Activated T-helper 2 cell treated with anti-CD3 and anti-CD28 coated beads, Interferon-gamma antibody, Interleukin-2, Interleukin-4, amounts not matched to agents 10 μg/mL and 5 μg/mL and 100 μg/mL, durations not matched to agents 14 hours and 24 hours and 36 hours (primary cell): ENCODE results near the gene GALE. TPM values are rescaled to one million over a fixed set of nuclear protein-coding genes. Genes with fewer than 3 reads are reported as not detected.

Experiments used
- DNase-seq: peaks from one replicate; pipeline ENCODE4 v3.0.0; 2021; ENCODE audit warnings: low spot score
- H3K27ac Mint-ChIP-seq: one replicate; pipeline ENCODE4 v1.8.0; 2021; ENCODE audit warnings: mixed read lengths
- H3K27me3 Mint-ChIP-seq: one replicate; pipeline ENCODE4 v1.8.0; 2021; ENCODE audit warnings: low read depth, mixed read lengths
- H3K36me3 Mint-ChIP-seq: one replicate; pipeline ENCODE4 v1.8.0; 2021; ENCODE audit warnings: low read depth, mixed read lengths
- H3K4me1 Mint-ChIP-seq: one replicate; pipeline ENCODE4 v1.8.0; 2021; ENCODE audit warnings: low read depth, mixed read lengths
- H3K4me3 Mint-ChIP-seq: one replicate; pipeline ENCODE4 v1.8.0; 2021; ENCODE audit warnings: low read depth, mild to moderate bottlenecking, moderate library complexity, mixed read lengths
- H3K9me3 Mint-ChIP-seq: one replicate; pipeline ENCODE4 v1.8.0; 2021; ENCODE audit warnings: mixed read lengths
- intact Hi-C: fragments of 100-400 bp; cut with micrococcal nuclease; formaldehyde crosslinking; loops from one replicate; pipeline ENCODE4 v1.15.1; 2023
- total RNA-seq: library from RNA; stranded (reverse); gene quantifications from 2 replicates; pipeline ENCODE4 v1.2.3, GENCODE V29; 2022

The GALE gene
- total RNA-seq, 1 donor from 2014 or later: 62.1 TPM

DNA sequence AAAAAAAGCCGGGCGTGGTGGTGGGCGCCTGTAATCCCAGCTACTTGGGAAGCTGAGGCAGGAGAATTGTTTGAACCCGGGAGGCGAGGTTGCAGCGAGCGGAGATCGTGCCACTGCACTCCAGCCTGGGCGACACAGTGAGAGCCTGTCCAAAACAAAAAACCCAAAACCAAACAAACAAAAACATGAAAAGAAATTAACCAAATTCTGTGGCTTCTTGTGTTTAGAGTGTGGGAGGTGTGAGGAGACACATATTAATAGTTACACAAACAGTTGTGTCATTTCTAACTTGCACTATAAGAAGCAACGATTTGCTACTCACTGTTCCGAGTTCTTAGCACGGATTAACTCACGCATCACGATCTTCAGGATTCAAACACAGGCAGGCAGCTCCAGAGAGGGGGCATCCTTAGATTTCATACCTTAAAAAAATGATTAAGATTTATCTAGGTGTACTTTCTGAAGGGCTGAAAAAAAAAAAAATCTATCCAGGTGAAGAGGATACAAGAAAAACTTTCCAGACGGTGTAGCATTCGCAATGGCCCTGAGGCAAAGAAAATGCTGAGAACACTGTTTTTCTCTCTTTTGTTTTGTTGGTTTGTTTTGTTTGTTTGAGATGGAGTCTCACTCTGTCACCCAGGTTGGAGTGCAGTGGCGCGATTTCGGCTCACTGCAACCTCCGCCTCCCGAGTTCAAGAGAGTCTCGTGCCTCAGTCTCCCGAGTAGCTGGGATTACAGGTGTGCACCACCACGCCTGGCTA, 25.4 kb upstream of the GALE start:
- intact Hi-C loops: loop anchor here (5.0 kb wide), 1 partner anchor 91 kb away; no protein-coding TSS in a partner anchor
- peak overlapping the region; percentile 93 for H3K4me3 Mint-ChIP-seq
- H3K4me1 Mint-ChIP-seq: peaks cover 19% of the 10 kb centered on the region
- H3K27me3 Mint-ChIP-seq: no peaks in the 10 kb centered on the region
- peak overlapping the region; percentile 91 for H3K27ac Mint-ChIP-seq
- no peak for DNase-seq
- no peaks in the 10 kb centered on the region for H3K9me3 Mint-ChIP-seq
- H3K36me3 Mint-ChIP-seq: peaks cover 2% of the 10 kb centered on the region

DNA sequence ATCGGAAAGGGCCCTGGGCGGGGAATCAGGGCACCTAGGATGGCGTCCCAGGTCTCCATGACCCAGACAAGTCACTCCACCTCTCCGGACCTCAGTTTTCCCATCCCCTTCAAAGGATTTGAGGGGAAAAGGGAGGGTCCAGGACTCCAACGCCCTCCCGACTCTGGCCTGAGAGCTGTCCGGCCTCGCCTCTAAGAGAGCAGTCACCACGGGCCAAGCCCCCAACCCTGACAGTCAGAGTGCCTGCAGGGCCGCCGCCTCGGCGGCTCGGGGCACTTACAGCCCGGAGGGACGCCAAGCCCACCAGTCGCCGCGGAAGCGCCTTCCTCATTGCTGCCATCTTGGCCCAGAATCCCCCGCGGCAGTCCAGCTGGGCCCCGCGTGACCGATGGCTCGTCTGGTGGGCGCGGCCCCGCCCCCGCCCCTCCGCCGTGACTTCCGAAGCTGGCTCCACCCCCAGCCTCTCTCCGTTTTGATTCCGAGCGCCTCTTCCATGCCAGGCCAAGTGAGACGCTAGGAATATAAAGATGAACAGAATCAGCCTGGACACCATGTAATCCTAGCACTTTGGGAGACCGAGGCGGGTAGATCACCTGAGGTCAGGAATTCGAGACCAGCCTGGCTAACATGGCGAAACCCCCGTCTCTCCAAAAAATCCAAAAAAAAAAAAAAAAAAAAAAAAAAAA, 24.7 kb upstream of the GALE start, which contains the start of gene HMGCL:
Gene HMGCL, minus strand, starts transcription at position 354 of the 686 bp plus-strand sequence. Its CDS starts 14 bp downstream, at position 340.
- H3K27me3 Mint-ChIP-seq: no peaks in the 10 kb centered on the region
- DNase-seq: peak; percentile 82
- peaks cover 2% of the 10 kb centered on the region for H3K36me3 Mint-ChIP-seq
- intact Hi-C loops: loop anchor here (5.0 kb wide), 1 partner anchor 92 kb away; no protein-coding TSS in a partner anchor
- H3K9me3 Mint-ChIP-seq: no peaks in the 10 kb centered on the region
- H3K4me3 Mint-ChIP-seq: peak within 1 kb of the TSS; percentile 93
- peaks cover 16% of the 10 kb centered on the region for H3K4me1 Mint-ChIP-seq
- H3K27ac Mint-ChIP-seq: peak within 1 kb of the TSS; percentile 91

DNA sequence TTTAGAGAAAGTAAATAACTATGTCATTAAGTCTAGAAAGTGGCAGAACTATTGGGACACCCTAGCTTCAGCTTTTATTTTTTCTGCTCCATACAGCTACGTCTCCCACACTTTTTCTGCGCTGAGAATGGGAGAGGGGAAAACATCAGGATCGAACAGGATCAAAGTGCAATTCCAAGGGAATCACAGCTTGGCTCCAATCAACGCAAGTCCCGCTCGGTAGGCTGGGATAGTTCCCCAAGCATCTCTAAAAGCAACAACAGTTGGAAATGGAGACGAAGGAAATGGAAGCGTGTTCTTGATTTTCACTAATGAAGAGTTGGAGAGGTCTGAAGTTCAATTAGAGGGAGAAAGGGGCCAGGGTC, 24.1 kb upstream of the GALE start:
- no peak for DNase-seq
- intact Hi-C loops: loop anchor here (5.0 kb wide), 1 partner anchor 93 kb away; no protein-coding TSS in a partner anchor
- peak overlapping the region; percentile 93 for H3K4me3 Mint-ChIP-seq
- peaks cover 2% of the 10 kb centered on the region for H3K36me3 Mint-ChIP-seq
- H3K27ac Mint-ChIP-seq: peak overlapping the region; percentile 91
- no peaks in the 10 kb centered on the region for H3K27me3 Mint-ChIP-seq
- H3K9me3 Mint-ChIP-seq: no peaks in the 10 kb centered on the region
- H3K4me1 Mint-ChIP-seq: peaks cover 16% of the 10 kb centered on the region

DNA sequence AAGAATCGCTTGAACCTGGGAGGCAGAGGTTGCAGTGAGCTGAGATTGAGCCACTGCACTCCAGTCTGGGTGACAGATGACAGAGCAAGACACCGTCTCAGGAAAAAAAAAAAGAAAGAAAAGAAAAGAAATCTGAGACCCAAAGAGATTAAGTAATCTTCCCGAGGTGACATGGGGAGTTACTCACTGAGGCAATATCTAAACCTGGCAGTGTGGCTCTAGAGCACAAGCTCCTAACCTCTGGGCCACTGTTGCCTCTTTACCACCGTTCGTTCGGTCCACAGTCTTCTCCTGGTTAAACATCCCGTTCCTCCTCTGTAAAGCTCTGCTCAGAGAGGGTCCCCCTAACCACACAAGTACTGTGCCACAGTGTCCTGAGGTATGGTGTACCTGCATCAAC, 23.2 kb upstream of the GALE start:
- H3K4me3 Mint-ChIP-seq: peak overlapping the region; percentile 93
- intact Hi-C loops: no loop called here
- no peaks in the 10 kb centered on the region for H3K9me3 Mint-ChIP-seq
- peaks cover 16% of the 10 kb centered on the region for H3K4me1 Mint-ChIP-seq
- peaks cover 2% of the 10 kb centered on the region for H3K36me3 Mint-ChIP-seq
- H3K27ac Mint-ChIP-seq: peak overlapping the region; percentile 38
- DNase-seq: no peak
- no peaks in the 10 kb centered on the region for H3K27me3 Mint-ChIP-seq

DNA sequence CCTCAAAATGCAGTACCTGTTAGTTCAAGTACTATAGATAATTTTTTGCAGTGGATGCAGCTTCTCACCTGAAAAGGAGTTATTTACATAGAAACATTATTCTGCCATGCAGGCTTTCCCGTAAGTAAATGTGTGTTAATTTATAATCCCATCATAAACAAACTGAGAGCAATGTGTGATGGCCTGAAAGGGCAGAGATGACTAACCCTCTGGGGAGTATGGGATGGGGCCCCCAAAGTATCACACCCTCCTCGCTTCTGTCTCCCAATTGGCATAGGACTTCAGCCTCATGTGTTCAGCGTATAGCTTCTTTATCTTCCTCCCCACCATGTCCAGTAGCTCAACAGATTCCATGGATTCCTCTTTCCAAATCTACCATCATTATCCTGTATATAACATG, 17.1 kb upstream of the GALE start:
- Mint-ChIP-seq H3K4me1 (no peaks in the 10 kb centered on the region), H3K4me3 (no peak overlapping the region), H3K36me3 (peaks cover 7% of the 10 kb centered on the region), H3K9me3 (no peaks in the 10 kb centered on the region), H3K27me3 (no peaks in the 10 kb centered on the region), H3K27ac (no peak overlapping the region)
- DNase-seq: no peak
- intact Hi-C loops: no loop called here

DNA sequence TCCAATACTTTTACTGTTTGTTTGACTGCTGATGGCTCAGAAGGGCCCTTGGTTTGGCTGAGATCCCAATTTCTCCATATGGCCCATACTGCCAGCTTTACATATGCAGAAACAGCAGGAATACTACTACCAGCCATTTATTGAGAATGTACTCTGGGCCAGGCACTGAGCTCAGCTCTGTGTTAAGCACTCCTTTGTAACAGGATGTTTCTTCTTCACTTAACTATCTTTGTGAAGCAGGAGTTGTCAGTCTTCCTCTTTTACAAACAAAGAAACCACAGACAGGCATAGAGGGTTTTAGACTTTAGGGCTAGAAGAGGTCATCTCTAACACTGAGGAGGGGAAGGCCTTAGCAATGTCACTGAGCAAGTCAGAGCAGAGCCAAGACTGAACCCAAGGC, 16.4 kb upstream of the GALE start:
- no peaks in the 10 kb centered on the region for H3K9me3 Mint-ChIP-seq
- no peak for DNase-seq
- intact Hi-C loops: no loop called here
- H3K4me1 Mint-ChIP-seq: no peaks in the 10 kb centered on the region
- no peak overlapping the region for H3K27ac Mint-ChIP-seq
- H3K36me3 Mint-ChIP-seq: peaks cover 10% of the 10 kb centered on the region
- no peak overlapping the region for H3K4me3 Mint-ChIP-seq
- no peaks in the 10 kb centered on the region for H3K27me3 Mint-ChIP-seq

DNA sequence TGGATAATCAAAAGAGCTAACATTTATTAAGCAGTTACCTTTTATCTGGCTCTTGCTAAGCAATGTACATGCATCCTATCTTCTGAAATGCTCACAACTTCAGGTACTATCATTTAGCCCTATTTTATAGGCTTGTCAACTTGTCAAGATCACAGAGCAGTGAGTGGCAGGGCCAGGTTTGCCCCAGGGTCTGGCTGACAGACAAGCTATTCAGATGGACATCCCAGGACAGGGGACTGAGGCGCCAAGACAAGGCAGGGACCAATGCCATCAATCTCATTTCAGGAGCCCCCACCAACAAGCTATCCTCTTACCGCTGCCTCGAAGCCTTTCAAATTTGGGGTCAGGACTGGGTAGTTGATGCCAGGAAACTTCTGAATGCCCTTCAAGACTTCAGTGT, 15.8 kb upstream of the GALE start:
- Mint-ChIP-seq H3K27ac (no peak overlapping the region), H3K36me3 (peaks cover 12% of the 10 kb centered on the region)

DNA sequence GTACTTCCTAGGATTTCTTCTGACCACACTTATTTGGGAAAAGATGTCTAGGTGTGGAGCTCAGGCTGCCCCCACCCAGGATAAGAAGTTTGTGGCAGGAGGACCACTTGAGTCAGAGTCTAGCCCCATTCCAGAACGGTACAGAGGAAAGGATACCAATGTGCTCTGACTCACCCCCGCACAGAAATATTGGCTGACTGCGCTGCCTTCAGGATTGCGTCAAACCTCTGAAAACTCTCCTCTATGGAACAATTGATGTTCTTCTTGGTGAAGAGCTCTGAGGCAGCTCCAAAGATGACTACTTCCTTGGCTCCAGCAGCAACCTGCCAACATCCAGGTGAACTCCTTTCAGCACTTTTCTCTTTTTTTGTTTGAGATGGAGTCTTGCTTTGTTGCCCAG, 13.5 kb upstream of the GALE start:
- Mint-ChIP-seq H3K27me3 (no peaks in the 10 kb centered on the region), H3K4me3 (no peak overlapping the region), H3K4me1 (peaks cover 2% of the 10 kb centered on the region), H3K36me3 (peaks cover 17% of the 10 kb centered on the region), H3K9me3 (no peaks in the 10 kb centered on the region), H3K27ac (no peak overlapping the region)
- intact Hi-C loops: no loop called here
- no peak for DNase-seq

More for the DNA sequence above, 15.8 kb upstream of the GALE start:
- no peak for DNase-seq
- Mint-ChIP-seq H3K9me3 (no peaks in the 10 kb centered on the region), H3K4me1 (no peaks in the 10 kb centered on the region), H3K27me3 (no peaks in the 10 kb centered on the region), H3K4me3 (no peak overlapping the region)
- intact Hi-C loops: no loop called here

DNA sequence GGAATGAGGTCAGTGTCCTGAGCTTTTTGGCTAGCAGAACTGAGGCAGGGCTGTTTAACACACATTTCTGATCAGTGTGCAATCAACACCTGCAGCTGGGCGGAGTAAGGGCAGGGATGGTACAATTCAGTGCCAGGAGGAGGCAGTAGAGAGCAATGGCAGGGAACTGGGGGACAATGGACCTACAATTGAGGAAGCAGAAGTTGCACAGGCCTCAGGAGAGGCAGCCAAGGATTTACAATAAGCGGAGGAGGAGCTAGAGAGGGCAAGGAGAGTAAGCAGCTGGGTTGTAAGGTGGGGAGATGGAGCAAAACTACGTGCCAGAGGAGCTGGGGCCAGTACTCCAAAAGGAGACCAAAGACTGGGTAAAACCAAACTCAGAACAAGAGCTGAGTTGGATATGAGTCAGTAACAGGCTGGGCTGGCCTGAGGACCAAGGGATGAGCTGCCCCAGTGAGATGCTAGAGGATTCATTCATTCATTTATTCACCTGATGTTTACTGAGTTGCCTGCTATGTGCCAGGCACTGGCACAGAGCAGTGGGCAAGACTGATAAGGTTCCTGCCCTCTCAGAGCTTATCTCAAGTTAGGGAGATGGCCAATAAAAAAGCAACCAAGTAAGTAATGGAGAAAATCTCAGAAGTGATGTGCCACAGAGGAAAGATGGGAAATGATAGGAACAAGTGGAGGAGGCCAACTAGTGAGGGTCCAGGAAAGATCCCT, 10.4 kb upstream of the GALE start:
- no peaks in the 10 kb centered on the region for H3K9me3 Mint-ChIP-seq
- intact Hi-C loops: loop anchor here (1.0 kb wide), 1 partner anchor 106 kb away; no protein-coding TSS in a partner anchor
- no peak overlapping the region for H3K4me3 Mint-ChIP-seq
- H3K36me3 Mint-ChIP-seq: peaks cover 17% of the 10 kb centered on the region
- no peaks in the 10 kb centered on the region for H3K27me3 Mint-ChIP-seq
- H3K27ac Mint-ChIP-seq: no peak overlapping the region
- H3K4me1 Mint-ChIP-seq: peaks cover 3% of the 10 kb centered on the region
- peak; percentile 53 for DNase-seq

DNA sequence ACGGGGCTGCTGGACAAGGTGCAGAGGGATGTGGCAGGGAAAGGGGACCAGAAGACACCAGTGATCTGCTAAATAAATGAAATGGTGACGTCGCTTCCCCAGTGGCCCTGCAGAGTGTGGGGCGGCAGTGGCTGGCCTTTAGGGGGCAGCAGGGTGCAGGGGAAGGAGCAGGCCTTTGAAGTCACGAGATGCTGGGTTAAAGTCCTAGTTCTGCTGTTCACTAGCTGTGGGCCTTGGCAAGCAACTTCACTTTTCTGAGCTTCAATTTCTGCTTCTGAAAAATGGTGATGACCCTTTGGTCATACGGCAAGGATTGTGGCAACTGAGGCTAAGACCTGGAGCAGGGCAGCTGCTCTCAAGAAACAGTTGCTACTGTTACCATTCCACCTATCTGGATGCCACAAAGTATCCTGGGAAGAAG, 9.2 kb upstream of the GALE start:
- Mint-ChIP-seq H3K36me3 (peaks cover 15% of the 10 kb centered on the region), H3K27me3 (no peaks in the 10 kb centered on the region), H3K4me1 (peaks cover 3% of the 10 kb centered on the region), H3K9me3 (no peaks in the 10 kb centered on the region), H3K4me3 (no peak overlapping the region), H3K27ac (no peak overlapping the region)
- intact Hi-C loops: loop anchor here (1.0 to 10.0 kb wide), 4 partner anchors 59 to 219 kb away; partner anchors contain the start of gene FUCA1
- peak; percentile 75 for DNase-seq

DNA sequence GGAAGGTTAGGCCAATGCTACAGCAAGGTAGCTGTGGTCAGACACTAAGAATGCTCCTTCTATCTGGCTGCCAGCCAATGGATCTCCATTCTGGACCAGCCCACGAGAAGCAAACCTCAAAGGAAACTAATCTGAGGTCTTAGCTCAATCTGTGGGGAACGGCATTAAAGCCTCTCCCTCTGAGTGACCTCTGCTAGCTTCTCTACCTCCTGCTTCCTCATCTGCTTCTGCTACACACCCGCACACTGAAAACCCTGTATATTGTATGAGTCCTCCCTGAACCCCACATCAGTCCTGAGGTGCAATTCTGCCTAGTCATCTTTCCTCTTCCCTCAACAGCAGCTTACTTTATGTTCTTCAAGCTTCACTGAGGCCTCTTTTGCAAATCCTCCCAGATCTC, 6.9 kb upstream of the GALE start:
- H3K36me3 Mint-ChIP-seq: peaks cover 17% of the 10 kb centered on the region
- no peak for DNase-seq
- intact Hi-C loops: loop anchor here (10.0 kb wide), 1 partner anchor 167 kb away; no protein-coding TSS in a partner anchor
- no peak overlapping the region for H3K27ac Mint-ChIP-seq
- no peak overlapping the region for H3K4me3 Mint-ChIP-seq
- H3K9me3 Mint-ChIP-seq: no peaks in the 10 kb centered on the region
- no peaks in the 10 kb centered on the region for H3K27me3 Mint-ChIP-seq
- peaks cover 3% of the 10 kb centered on the region for H3K4me1 Mint-ChIP-seq

DNA sequence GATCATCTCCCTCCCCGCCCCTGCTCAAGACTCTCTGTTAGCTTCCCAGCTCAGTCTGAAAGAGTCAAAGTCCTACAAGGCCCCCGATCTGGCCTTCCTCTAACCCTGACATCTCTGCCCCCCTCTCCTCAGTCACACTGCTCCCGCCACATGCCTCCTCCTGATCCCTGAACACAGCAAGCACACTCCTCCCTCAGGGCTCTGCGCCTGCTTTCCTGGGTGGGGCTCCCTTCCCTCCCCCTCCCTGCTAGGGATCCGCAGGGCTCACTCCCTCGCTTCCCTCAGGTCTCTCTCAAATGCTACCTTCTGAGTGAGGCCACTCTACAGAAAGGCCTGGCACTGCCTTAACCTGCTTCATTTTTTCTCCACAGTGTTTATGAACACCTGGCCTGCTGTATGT, 5.7 kb upstream of the GALE start:
- Mint-ChIP-seq H3K9me3 (no peaks in the 10 kb centered on the region), H3K36me3 (peaks cover 14% of the 10 kb centered on the region), H3K27ac (no peak overlapping the region), H3K27me3 (no peaks in the 10 kb centered on the region), H3K4me1 (peaks cover 7% of the 10 kb centered on the region), H3K4me3 (no peak overlapping the region)
- intact Hi-C loops: loop anchor here (10.0 kb wide), 1 partner anchor 169 kb away; no protein-coding TSS in a partner anchor
- no peak for DNase-seq
